GM12891 (cell line): ENCODE results near the gene LRRC1.

Source experiments
- DNase-seq: peaks from one replicate; pipeline ENCODE4 v3.0.0; 2011; ENCODE audit warnings: low spot score; ENCODE audit not compliant: insufficient read length
- FAIRE-seq: peaks from 2 replicates; lab custom pipeline; 2011; peaks lifted over from hg19 to GRCh38; lab: Jason Lieb, UNC
- PAX5 ChIP-seq: IDR thresholded peaks from 2 replicates; pipeline ENCODE4 v1.6.1; 2011; ENCODE audit warnings: low read length, moderate library complexity, mild to moderate bottlenecking; ENCODE audit not compliant: insufficient read depth, severe bottlenecking
- POLR2A ChIP-seq: IDR thresholded peaks from 2 replicates; pipeline ENCODE4 v1.6.1; 2011; ENCODE audit warnings: low read depth, low read length, control low read depth
- POLR2AphosphoS5 ChIP-seq: IDR thresholded peaks from 2 replicates; pipeline ENCODE4 v1.6.1; 2011; ENCODE audit warnings: low read depth, low read length, control low read depth
- POU2F2 ChIP-seq: IDR thresholded peaks from 2 replicates; pipeline ENCODE4 v1.6.1; 2011; ENCODE audit warnings: low read depth, mild to moderate bottlenecking, control low read depth, low read length, moderate library complexity
- SPI1 ChIP-seq: IDR thresholded peaks from 2 replicates; pipeline ENCODE4 v1.6.1; 2011; ENCODE audit warnings: low read depth, low read length, control low read depth
- TAF1 ChIP-seq: IDR thresholded peaks from 2 replicates; pipeline ENCODE4 v1.6.1; 2011; ENCODE audit warnings: low read depth, low read length, control low read depth

LRRC1 gene

DNA sequence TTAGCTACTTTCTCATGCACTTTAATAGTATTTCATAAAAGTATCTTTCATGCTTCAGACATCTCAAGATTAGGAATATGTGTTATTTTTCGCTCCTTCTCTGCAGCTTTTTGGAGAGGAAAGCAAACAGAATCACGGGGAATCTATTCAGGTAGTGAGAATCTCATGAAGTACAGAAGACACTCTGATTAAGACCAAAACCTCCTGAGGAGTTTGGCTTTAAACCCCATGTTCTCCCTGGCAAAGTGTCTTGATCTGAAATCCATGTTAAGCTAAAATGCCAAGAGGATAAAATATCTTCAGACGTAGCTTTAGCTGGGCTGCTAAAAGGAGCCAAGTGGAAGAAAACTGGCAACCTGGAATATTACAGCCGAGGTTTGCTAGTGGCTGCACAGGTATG, 149.3 kb downstream of the LRRC1 start:
- TF ChIP-seq TAF1 (no peak), POU2F2 (no peak), POLR2A (no peak), SPI1 (no peak), PAX5 (no peak), POLR2AphosphoS5 (no peak)
- FAIRE-seq = no peak
- no peak for DNase-seq

DNA sequence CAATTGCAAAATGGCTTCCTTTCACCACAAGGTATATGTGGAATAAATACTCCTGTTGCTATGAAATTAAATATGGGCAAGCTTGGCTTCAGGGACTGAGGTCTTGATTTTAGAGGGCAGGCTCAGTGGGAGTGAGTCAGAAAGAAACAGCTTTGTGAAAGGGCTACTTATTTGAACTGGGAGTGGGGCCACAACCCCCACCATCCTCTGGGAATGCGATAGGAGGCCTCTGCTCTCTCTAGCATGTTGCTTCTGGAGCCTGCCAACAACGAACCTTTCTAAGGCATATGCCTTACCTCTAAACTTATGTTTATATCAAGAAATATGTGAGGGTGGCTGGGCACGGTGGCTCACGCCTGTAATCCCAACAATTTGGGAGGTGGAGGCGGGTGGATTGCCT, 149.7 kb downstream of the LRRC1 start:
- TF ChIP-seq POLR2A = no peak
- no peak for TF ChIP-seq POLR2AphosphoS5
- TF ChIP-seq POU2F2 = no peak
- TF ChIP-seq SPI1 = no peak
- TF ChIP-seq PAX5 = no peak
- no peak for TF ChIP-seq TAF1
- FAIRE-seq (no peak), DNase-seq (no peak)

DNA sequence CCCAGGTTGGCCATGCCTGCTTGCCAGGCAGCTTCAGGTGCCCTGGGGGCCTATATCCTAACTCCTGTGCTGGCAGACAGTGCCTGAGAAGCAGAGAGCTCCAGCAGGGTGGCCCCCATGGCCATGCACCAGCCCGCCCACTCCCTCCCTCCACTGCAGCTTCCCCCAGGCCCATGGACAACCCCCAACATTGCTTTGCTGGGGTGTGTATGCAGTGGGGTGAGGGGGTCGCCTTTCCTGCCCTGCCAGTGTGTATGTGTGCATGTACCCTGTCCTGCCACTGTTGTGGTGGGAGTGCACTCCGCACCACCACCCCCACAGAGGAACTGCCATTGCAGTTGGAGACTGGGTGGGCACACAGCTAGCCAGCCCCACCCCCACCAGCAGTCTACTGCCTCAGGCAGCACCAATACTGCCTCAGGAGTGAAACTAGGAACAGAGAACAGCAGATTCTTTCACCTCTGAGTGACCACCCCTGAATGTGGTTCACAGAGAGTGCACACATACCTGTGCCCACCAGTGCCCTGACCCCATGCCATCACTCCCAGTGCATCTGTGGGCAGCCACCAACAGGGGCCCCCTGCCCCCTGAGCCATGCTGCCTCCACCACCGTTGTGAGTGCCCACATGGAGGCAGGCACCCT, 151.1 kb downstream of the LRRC1 start:
- TF ChIP-seq POU2F2 (no peak), POLR2AphosphoS5 (no peak), SPI1 (no peak), TAF1 (no peak), POLR2A (no peak), PAX5 (no peak)
- DNase-seq (no peak), FAIRE-seq (no peak)

DNA sequence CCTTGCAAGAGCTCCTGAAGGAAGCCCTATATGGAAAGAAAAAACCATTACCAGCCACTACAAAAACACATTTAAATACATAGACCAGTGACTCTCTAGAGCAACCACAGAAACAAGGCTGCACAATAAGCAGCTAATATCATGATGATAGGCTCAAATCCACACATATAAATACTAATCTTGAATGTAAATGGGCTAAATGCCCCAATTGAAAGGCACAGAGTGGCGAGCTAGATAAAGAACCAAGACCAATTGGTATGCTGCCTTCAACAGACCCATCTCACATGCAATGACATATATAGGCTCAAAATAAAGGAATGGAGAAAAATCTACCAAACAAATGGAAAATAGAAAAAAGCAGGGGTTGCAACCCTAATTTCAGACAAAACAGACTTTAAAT, 153.0 kb downstream of the LRRC1 start:
- FAIRE-seq = no peak
- TF ChIP-seq SPI1 (no peak), TAF1 (no peak), POLR2AphosphoS5 (no peak), POU2F2 (no peak), PAX5 (no peak), POLR2A (no peak)
- no peak for DNase-seq

DNA sequence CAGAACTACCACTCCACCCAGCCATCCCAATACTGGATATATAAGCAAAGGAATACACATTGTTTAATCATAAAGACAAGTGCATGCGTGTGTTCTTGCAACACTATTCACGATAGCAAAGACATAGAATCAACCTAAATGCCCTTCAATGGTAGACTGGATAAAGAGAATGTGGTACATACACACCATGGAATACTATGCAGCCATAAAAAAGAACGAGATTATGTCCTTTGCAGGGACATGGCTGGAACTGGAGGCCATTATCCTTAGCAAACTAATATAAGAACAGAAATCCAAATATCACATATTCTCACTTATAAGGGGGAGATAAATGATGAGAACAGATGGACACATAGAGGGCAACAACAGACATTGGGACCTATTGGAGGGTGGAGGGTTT, 156.6 kb downstream of the LRRC1 start:
- TF ChIP-seq POLR2AphosphoS5 (no peak), POU2F2 (no peak), TAF1 (no peak), PAX5 (no peak)
- FAIRE-seq (no peak), DNase-seq (no peak)

DNA sequence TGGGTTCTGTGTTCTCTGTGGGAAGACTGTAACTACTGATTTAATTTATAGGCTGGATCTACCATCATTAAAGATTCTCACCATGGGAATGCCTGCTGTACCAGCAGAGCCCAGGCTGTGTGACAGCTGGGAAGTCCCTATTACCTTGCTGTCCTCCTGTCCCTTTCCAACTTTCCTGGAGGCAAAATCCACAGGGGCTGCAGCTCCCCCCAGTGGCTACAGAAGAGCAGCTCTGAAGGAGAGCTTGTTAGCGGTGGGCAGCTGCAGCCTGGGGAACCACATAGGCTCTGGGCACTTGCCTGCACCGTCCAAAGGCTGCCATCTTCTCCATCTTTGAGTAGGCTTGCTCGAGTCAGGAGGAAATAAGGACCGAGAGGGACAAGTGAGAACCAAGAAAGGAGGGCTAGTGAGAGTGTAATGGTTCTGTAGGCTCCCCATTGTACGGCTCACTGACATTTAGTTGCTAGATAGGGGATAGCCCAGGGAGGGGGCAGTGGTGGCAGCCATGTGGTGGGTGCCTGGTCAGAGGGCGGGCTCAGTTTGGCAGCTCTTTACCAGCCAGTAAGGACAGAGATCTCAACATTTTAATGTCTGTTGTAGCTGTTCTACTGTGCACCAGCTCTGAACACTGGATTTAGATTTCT, 161.4 kb downstream of the LRRC1 start:
- TF ChIP-seq SPI1 (no peak), POU2F2 (no peak), PAX5 (no peak), POLR2AphosphoS5 (no peak), POLR2A (no peak), TAF1 (no peak)
- no peak for FAIRE-seq
- DNase-seq = no peak

DNA sequence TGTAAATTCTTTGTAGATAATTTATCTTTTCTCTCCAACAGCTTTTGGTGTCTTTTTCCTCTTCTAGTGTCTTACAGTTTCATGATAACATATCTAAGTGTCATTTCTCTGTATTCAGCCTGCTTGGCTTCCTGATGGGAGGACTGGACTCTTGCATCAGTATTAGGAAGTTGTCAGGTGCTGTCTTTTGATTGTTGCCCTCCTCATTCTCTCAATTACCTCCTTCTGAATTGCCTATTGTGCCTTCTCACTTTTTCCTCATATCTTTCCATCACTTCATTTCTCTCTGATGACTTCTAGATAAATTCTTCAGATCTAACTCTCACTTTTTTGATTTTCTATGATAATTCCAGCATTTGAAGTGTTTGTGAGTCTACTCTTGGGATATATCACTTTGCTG, 162.0 kb downstream of the LRRC1 start:
- TF ChIP-seq POU2F2 (no peak), POLR2A (no peak), SPI1 (no peak), POLR2AphosphoS5 (no peak), PAX5 (no peak), TAF1 (no peak)
- DNase-seq = no peak
- no peak for FAIRE-seq

DNA sequence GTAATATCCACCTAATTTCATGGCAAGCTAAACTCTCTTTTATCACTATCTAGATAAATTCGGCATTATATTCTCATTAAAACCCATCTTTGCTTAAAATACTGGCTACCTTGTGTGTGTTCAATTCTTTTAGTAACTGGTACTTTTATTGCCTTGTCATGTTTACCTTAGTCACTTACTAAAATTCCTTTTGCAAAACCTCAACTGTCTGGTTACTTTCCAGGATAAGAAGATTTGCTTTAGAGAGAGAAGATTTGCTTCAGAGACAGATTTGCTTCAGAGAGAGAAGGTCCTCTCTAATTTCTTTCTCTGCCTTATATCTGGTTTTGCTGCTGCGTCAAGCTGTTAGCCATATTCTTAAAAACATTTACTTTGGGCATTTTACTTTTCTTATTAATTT, 164.9 kb downstream of the LRRC1 start:
- no peak for DNase-seq
- no peak for FAIRE-seq
- no peak for TF ChIP-seq SPI1
- no peak for TF ChIP-seq POLR2A
- no peak for TF ChIP-seq POU2F2
- TF ChIP-seq TAF1 = no peak
- TF ChIP-seq PAX5 = no peak
- no peak for TF ChIP-seq POLR2AphosphoS5

DNA sequence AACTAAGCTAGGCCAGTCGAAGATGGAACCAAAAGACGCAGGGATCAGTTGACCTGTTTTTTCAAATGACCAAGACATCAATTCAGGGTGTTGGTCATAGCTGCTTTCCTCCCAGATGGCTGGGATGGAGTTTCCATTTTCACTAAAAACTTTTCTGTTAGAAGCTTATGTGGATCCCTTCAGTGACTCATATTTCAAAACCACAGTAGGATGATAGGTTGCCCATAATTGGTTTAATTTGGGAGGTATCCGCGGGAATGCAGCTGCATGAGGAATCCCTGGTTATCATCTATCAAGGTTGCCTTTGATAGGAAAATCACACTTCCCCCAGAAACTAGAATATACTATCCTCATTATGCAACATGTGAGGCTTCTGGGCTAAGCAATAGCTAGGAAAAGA, 165.5 kb downstream of the LRRC1 start:
- no peak for FAIRE-seq
- TF ChIP-seq POLR2AphosphoS5 (no peak), TAF1 (no peak), POU2F2 (no peak), PAX5 (no peak), POLR2A (no peak), SPI1 (no peak)
- DNase-seq = no peak
